ACC112 (cell line): ENCODE data around the gene SMARCD3.
A peak's percentile ranks its signal among the peaks of the same experiment; 100 is the strongest.

ENCODE experiments used
- H2AFZ ChIP-seq: fragments of 200-600 bp; sonication (generic); one replicate; pipeline ENCODE4 v1.6.0; 2017; ENCODE audit warnings: antibody characterized with exemption, low read length; ENCODE audit not compliant: unreplicated experiment
- H3K27ac ChIP-seq: fragments of 200-600 bp; sonication (generic); 2 replicates; pipeline ENCODE4 v1.5.1; 2014; ENCODE audit warnings: low read depth, mild to moderate bottlenecking, antibody characterized with exemption, low read length, moderate library complexity
- H3K27me3 ChIP-seq: fragments of 200-600 bp; sonication (generic); 2 replicates; pipeline ENCODE4 v1.6.1; 2014; ENCODE audit warnings: mild to moderate bottlenecking, antibody characterized with exemption, low read length, moderate library complexity, mixed read lengths; ENCODE audit not compliant: insufficient read depth
- H3K36me3 ChIP-seq: fragments of 200-600 bp; sonication (generic); 2 replicates; pipeline ENCODE4 v1.6.1; 2016; ENCODE audit warnings: mild to moderate bottlenecking, antibody characterized with exemption, low read length, moderate library complexity, mixed read lengths; ENCODE audit not compliant: insufficient read depth
- H3K4me1 ChIP-seq: fragments of 200-600 bp; sonication (generic); one replicate; pipeline ENCODE4 v1.6.1; 2016; ENCODE audit warnings: low read length, mixed read lengths; ENCODE audit not compliant: insufficient read depth, unreplicated experiment, control insufficient read depth
- H3K4me3 ChIP-seq: fragments of 200-600 bp; sonication (generic); 2 replicates; pipeline ENCODE4 v1.5.1; 2014; ENCODE audit warnings: mild to moderate bottlenecking, low read depth, low read length
- H3K79me2 ChIP-seq: fragments of 200-600 bp; sonication (generic); one replicate; pipeline ENCODE4 v1.6.0; 2016; ENCODE audit warnings: low read length; ENCODE audit not compliant: control insufficient read depth, unreplicated experiment, insufficient read depth

The SMARCD3 gene

GRCh38 chr7:151241755-151242096 lies 6.8 kb downstream of the SMARCD3 start:
- H3K4me1 ChIP-seq, result peaks cover 24% of the 10 kb centered on the region
- H3K36me3 ChIP-seq, result 0 out of 2 replicates have a peak, but pooled peaks cover 4% of the 10 kb centered on the region

DNA sequence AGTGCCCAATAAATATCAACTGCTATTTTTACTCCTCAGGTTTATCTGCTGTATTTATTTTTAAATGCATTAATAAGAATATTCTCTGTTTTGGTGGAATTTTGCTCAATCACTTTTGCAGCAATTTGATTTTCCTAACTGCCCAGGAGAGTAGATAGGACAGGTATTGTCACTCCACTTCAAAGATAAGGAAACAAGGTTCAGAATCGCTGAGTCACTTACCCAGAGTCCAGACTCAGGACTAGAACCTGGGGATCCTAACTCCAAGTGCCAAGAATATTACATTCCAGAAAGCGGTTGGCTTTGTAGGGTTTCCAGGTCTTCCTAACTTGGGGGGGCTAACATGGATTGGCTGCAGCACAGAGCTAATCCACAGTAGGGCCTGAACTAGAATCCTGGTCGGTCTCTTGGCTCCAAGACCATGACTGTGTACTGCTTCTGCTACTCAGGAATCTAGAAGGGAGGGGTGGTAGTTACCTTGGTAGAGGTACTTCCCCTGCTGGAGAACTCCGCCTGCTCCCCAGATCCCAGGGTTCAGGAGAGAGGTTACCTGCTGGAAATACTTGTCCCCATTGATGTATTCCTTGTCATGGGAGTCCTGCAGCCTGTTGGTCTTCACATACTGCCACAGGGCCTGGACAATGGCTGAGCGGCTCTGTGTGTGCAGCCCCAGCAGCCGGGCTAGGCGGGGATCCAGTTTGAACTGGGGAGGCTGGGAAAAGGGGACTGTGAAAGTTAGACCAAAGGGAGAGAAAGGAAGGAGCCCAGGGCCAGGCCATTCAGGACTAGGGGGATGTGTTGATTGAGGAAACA lies 7.3 kb downstream of the SMARCD3 start:
- no peak overlapping the region for H2AFZ ChIP-seq
- 0 out of 2 replicates have a peak, but pooled peaks cover 4% of the 10 kb centered on the region for H3K36me3 ChIP-seq
- peaks cover 23% of the 10 kb centered on the region for H3K79me2 ChIP-seq
- H3K27me3 ChIP-seq, result no peaks in the 10 kb centered on the region
- peaks cover 18% of the 10 kb centered on the region for H3K4me1 ChIP-seq
- peak overlapping the region; percentile 49 for H3K27ac ChIP-seq
- no peak overlapping the region for H3K4me3 ChIP-seq

More at GRCh38 chr7:151241755-151242096, 6.8 kb downstream of the SMARCD3 start:
- no peak overlapping the region for H3K27ac ChIP-seq
- no peaks in the 10 kb centered on the region for H3K27me3 ChIP-seq
- no peak overlapping the region for H3K4me3 ChIP-seq
- H3K79me2 ChIP-seq, result peaks cover 18% of the 10 kb centered on the region
- no peak overlapping the region for H2AFZ ChIP-seq

DNA sequence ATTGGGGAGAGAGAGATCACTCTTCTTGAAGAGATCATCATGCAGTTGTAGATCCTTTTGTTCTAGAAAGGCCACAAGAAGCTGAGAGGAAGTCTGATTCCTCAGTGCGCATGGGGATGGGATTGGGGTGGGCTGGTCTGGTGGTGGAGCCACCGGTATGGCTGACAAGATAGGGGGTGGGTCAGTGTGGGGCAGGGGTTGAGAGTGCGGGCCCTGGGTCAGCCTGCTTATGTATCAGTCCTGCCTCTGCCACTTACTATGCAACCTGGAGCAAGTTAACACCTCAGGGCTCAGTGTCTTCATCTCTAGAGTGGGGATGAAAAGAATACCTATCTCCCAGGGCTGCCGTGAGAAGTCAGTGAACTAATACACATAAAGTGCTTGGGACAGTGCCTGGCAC lies 8.0 kb downstream of the SMARCD3 start:
- peaks cover 29% of the 10 kb centered on the region for H3K79me2 ChIP-seq
- no peak overlapping the region for H2AFZ ChIP-seq
- peaks cover 14% of the 10 kb centered on the region for H3K4me1 ChIP-seq
- no peak overlapping the region for H3K4me3 ChIP-seq
- H3K36me3 ChIP-seq, result 0 out of 2 replicates have a peak, but pooled peaks cover 4% of the 10 kb centered on the region
- no peaks in the 10 kb centered on the region for H3K27me3 ChIP-seq
- peak overlapping the region; percentile 49 for H3K27ac ChIP-seq

- Histone ChIP-seq H3K27ac (no peak overlapping the region), H2AFZ (no peak overlapping the region), H3K36me3 (0 out of 2 replicates have a peak, but pooled peaks cover 4% of the 10 kb centered on the region), H3K4me3 (no peak overlapping the region), H3K4me1 (peaks cover 10% of the 10 kb centered on the region), H3K79me2 (peaks cover 35% of the 10 kb centered on the region), H3K27me3 (no peaks in the 10 kb centered on the region)
Observed at GRCh38 chr7:151239837-151240459, 8.5 kb downstream of the SMARCD3 start.

DNA sequence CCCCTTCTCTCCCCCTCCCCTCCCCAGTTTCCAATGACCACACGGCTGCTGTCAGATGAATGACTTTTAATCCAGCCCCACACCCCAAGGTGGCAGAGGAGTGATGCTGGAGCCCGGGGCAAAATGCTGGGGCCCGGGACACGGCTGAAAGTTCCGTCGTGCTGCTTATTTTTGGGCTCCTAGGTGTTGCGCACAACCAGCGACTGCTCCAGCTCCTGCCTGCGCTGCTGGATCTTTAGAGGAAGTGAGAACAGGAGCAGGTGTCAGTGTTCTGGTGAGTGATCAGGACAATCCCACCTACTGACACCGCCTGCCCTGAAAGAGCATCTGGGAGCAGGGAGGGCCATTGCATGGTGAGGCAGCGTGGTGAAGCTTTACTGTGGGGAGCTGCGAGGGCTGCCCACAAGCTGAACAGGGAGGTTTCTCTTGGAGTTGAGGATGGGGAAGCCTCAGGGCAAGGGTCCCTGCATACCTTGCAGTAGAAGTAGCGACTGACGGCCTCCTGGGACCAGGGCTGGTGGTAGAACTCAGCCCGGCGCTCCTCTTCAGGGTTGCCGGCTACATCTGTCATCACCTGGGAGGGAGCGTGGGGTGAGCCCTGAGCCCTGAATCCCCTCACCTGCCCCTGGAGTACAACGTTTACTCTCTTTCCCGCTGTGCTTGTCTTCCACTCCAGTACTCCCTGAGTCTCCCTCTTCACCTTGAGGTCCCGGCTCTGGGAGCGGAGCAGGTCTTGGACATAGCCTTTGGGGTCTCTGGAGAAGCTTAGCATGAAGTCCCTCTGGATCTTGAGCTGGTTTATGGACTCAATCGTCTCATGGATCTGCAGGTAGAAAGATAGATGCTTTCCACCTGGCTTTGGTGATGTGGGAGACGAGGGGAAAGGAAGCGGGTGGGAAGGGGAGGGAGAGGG lies 9.3 kb downstream of the SMARCD3 start:
- Histone ChIP-seq H3K79me2 (peaks cover 42% of the 10 kb centered on the region), H3K4me3 (no peak overlapping the region), H3K36me3 (peaks cover 6% of the 10 kb centered on the region; the same call in 1 of the 2 replicates), H2AFZ (no peak overlapping the region), H3K27ac (no peak overlapping the region), H3K4me1 (peaks cover 7% of the 10 kb centered on the region), H3K27me3 (no peaks in the 10 kb centered on the region)

- H3K4me1 ChIP-seq, result peaks cover 16% of the 10 kb centered on the region
- H3K27ac ChIP-seq, result no peak overlapping the region
- H3K27me3 ChIP-seq, result no peaks in the 10 kb centered on the region
- H3K79me2 ChIP-seq, result peaks cover 51% of the 10 kb centered on the region
- H3K4me3 ChIP-seq, result no peak overlapping the region
- H3K36me3 ChIP-seq, result peaks cover 7% of the 10 kb centered on the region; the same call in 1 of the 2 replicates
- no peak overlapping the region for H2AFZ ChIP-seq
Observed at GRCh38 chr7:151238190-151238810, 10.2 kb downstream of the SMARCD3 start.

GRCh38 chr7:151237244-151238189 lies 11.0 kb downstream of the SMARCD3 start:
- peaks cover 7% of the 10 kb centered on the region; the same call in 1 of the 2 replicates for H3K36me3 ChIP-seq
- no peak overlapping the region for H3K27ac ChIP-seq
- no peak overlapping the region for H2AFZ ChIP-seq
- H3K4me1 ChIP-seq, result peaks cover 11% of the 10 kb centered on the region
- H3K27me3 ChIP-seq, result no peaks in the 10 kb centered on the region
- no peak overlapping the region for H3K4me3 ChIP-seq
- H3K79me2 ChIP-seq, result peaks cover 59% of the 10 kb centered on the region

DNA sequence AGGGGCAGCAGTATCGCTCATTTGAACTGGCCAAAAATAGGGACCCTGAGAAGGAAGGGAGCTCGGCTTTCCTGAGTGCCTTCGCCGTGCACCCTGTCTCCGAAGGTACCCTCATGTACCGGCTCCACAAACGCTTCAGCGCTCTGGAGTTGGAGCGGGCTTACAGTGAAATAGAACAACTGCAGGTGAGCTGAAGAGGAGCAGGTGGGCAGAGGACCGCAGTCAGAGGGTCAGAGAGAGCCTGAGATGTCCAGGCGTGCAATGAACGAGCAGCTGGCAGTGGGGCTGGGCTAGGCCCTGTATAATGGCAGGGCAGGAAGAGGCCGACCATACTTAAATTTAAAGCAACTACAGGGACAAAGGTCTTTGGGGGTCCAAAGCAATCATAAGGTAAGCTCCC lies 12.1 kb downstream of the SMARCD3 start:
- H3K4me3 ChIP-seq, result no peak overlapping the region
- no peak overlapping the region for H3K27ac ChIP-seq
- H3K79me2 ChIP-seq, result peaks cover 61% of the 10 kb centered on the region
- H3K27me3 ChIP-seq, result no peaks in the 10 kb centered on the region
- peaks cover 16% of the 10 kb centered on the region for H3K4me1 ChIP-seq
- no peak overlapping the region for H2AFZ ChIP-seq
- H3K36me3 ChIP-seq, result peaks cover 7% of the 10 kb centered on the region; the same call in 1 of the 2 replicates

- Histone ChIP-seq H3K27me3 (no peaks in the 10 kb centered on the region), H2AFZ (no peak overlapping the region), H3K36me3 (peaks cover 7% of the 10 kb centered on the region; the same call in 1 of the 2 replicates), H3K4me1 (peaks cover 21% of the 10 kb centered on the region), H3K4me3 (no peak overlapping the region; the same call in 1 of the 2 replicates), H3K27ac (no peak overlapping the region), H3K79me2 (peaks cover 61% of the 10 kb centered on the region)
Observed at GRCh38 chr7:151235091-151235787, 13.3 kb downstream of the SMARCD3 start.
